ENCODE results near the gene EN1.

EN1 gene

DNA sequence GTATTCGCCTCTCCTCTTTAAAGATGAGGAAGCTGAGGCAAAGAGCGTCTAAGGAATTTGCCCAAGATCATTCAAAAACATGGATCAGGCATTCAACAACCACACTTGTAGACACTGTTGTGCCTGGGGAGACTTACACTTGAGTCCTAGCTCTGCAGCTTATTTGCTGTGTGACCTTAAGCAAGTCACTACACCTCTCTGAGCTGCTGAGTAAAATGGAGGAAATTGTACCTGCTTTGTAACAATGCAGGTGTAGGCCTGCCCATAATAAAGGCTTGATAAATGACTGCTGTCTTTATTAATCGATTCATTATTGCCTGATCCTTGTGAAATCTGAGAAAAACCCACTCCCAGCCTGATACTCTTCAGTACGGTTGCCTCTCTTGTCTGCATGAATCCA is 30.8 kb downstream of the EN1 start:
- no peak for DNase-seq

DNA sequence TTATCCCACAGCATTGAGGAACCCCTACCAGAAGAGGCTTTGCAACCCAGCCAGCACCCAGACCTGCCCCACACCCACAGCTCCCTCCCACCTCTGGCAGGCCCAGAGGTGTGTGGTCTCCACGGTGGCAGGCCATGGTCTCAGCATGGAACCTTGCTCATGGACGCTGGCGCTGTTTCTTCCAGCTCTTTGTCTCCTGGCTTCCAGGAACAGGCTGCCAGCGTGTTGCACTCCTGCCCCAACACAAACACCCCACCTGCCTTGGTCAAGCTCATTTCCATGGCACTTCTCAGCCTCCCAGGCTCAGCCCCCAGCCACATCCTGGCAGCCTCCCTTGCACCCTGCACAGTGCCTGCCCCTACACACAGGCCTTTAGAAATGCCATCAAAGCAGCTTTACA is 31.7 kb downstream of the EN1 start:
- DNase-seq: no peak

DNA sequence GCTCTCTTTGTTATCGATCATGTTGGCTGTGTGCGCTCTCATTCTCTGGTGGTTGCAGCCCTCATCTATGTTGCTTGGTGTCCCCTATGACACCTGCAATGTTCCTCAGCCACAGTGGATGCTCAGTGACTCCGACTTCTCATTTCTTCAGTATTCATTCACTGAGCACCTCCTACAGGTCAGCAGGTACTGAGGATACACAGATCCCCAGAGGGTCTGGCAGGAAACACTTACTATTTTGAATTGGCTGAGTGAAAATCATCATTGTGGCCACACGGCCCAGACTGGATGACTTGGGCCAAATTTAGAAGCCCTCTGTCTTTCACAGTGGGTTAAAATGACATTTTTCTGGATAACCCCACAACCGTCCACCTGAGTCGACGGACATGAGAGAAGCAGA is 32.1 kb downstream of the EN1 start:
- DNase-seq: no peak

DNA sequence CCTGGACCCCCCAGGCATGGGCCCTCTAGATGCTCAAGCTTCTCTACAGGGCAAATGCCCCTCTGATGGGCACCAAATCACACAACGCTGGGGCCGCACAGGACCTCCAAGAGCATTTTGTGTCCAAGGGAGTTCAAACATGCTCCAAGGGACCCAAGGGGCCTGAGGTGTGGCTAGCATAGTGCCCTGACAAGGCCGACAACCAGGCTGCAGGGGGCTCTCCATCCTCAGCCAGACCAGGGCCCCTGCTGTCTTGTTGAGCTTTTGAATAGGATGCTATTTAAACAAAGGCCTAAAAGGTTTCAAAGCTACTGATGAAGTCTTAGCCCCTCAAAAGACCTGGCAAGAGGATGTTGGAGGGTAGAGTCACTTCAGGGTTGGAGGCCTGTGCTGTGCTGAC is 33.1 kb downstream of the EN1 start:
- no peak for DNase-seq

DNA sequence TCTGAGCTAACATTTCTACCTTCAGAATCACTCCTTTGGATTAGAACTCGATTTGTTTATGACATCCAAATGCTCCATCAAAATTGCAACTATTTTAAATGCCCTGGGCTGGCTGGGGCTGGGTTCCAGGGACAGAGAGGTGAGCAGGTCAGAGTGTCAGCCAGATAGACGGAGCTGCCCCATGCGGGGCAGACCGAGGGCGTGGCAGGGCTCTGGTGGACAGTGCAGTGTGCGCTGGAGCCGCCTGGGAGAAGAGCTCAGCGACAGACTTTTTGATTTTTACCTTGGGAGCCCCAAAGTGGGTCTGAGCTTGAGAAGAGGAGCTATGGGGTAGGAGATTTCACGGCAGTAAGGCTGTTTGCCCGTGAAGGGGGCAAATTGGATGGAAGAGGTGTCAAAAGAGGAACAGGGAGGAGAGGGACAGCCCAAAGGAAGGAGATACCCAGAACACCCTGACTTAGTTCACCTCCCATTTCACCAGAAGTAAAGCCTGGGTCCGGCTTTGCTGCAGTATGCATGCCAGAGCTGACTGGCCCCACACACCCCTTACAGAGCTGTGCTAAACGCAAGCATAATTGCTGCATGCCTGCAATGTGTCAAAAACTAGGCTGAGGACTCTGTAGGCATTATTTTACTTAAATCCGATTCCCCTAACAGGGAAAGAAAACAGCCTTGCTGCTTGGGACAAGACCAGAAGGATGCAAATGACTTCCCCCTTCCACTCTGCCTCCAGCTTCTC is 33.7 kb downstream of the EN1 start:
- no peak for DNase-seq

DNA sequence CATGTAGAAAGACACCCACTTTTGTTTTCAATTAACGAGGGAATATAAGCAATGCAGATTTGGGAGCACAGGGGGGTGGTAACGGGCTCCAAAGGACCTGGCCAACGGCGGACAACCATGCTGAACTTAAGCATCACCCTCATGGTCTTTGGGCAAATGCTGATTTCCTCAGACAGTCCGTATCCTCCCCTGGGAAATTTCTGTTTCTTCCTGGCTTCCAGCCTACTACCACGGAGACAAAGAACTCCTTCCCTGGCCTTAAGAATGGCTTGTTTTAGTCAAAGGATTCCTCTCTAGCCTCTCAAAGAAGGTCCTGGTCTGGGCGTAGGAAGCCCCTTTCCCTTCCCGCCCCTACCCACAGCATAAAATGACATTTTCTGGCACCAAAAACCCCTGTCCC is 34.3 kb downstream of the EN1 start:
- DNase-seq: no peak

DNA sequence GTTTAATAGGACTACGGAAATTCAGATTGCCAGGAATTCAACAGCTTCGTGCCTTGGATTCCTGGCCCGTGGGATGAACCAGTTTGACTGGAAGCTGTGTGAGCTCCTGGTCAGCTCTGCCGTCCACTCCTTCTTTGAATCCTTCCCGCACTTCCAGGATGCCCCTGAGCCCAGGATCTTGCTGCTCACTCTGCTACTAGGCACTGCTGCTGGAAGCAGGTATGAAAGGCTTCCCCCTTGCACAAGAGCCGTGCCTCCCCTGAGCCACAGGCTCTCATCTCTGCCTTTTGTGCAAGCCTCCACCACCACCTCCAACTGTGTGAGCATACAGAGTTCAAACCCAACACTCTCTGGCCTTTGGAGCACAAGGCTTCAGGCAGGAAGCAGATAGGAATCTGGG is 34.9 kb downstream of the EN1 start:
- no peak for DNase-seq

DNA sequence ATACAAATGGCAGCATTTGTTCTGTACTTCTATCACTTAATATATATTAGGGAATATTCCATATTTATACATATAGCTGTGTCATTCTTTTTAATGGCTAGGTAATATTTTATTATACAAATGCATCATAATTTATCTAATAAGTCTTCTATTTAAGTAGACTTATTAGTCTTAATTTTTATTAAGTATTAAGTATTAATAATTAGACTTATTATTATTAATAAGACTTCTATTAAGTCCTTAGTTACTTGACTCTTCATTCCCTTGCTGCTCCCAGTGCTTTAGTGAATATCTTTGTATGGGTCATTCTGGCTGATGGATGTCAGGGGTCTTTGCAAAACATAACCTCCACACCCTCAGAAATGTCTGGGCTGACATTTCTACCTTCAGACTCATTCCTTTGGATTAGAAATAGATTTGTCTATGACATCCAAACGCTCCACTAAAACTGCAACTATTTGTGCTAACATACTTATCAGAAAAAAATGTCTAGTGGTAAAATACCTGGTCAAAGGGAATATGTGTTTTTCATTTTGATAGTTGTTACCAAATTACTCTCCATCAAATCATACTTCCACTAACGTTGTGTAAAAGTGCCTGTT is 35.8 kb downstream of the EN1 start:
- no peak for DNase-seq

DNA sequence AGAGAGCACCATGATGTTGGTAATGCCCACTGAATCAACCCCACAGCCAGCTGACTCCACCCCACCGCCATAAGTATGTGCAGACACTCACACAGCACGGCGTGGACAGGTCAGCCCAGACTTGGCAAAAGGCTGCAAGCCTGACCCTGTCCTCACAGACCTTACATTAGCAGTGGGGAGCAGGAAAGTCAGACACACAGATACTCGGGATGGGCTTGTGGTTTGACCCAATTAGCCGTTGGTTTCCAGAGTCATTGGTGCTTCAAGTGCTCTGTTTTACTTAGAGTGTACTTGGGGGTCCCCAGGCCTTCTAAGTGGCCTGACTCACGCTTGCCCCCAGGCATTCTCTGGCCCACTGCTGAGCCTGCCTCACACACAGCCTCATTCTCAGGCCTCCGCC is 36.7 kb downstream of the EN1 start:
- no peak for DNase-seq

DNA sequence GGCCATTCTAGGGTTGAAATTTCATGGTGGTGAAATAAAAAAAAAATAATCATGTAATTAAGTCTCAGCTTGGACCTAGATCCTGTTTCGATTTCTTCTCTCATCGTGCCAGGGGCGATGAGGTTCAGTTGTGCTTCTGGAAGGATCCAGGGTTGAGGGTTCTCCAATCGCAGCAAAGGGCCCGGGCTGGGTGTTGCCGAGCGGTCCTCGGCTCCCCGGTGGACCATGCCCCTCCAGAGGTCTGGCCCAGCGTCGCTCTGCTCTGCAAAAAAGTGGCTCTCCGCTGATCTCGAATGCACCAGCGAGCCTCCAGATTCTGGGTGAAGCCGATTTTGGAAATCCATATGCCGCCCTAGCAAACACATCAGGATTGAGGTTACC is 39.0 kb downstream of the EN1 start:
- DNase-seq: no peak

DNA sequence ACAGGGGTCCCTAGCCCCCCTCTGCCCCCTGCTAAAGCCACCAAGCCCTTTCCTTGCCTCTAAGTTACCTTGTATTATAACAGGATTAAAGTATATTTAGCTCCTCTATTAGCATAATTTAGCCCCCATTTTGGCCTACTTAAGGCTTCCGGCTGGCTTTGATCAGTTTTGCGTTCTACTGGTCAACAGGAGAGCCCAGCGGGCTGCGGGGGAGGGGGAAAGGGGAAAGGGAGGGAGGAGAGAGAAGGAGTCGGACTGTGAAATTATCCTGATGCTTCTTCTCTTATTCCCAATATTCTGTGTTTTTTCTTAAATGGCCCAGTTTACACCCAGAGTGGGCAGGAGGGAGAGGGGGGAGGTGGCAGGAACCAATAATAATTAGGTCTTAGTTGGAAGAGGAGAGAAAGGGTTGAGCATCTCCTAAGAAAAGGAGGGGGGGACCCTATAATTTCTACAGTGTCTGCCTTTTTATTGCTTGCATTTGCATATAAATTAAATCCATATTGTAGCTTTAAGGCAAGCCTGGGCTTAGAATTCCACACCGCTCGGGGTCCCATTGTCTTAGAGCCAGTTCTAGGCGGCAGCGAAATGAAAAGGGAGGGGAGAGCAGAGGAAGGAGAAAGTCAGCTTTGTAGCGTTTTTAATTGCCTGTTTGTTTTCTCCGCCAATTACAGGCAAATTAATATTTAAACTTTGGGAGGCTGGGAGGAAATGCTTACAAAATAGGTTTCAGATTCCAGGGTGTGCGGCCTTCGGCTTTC is 39.6 kb downstream of the EN1 start:
- DNase-seq: no peak

DNA sequence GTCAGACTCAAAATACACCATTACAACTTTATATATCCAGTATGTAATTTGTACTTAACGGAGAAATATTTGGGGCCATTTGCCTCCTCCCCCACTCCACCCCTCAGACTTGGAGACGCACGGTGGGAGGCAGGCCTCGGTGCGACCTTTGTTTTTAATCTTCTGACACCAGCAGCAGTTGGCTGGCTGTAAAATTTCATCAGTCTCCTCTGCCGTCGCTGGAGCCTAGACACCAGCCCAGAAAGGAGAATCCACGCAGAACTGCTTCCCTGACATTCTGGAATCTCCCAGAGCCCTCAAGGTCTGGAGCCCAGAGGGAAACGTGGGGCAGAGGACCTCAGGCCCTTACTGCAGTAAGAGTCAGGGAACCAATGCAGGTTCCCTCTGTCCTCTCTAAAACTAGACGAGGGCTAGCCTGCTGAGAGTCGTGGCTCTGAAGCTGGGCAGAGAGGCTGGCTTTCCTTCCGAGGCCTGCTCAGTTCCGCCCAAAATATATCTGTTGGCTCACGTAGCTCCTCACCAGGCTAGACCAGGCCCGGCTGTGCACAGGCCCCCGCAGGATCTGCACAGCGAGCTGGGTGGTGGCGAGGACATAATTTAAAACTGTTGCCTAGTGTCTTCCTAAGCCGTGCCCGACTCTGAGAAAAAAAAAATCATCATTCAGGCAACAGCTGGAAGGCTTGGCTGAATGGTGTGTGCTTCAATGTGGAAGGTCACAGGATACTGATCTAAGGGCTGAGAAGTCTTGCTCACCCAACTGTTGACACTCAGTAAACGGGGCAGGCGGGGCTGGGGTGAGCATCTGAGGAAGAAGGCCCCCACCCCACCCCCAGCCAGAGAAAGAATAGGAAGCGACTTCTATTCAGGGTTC is 40.4 kb downstream of the EN1 start:
- no peak for DNase-seq

DNA sequence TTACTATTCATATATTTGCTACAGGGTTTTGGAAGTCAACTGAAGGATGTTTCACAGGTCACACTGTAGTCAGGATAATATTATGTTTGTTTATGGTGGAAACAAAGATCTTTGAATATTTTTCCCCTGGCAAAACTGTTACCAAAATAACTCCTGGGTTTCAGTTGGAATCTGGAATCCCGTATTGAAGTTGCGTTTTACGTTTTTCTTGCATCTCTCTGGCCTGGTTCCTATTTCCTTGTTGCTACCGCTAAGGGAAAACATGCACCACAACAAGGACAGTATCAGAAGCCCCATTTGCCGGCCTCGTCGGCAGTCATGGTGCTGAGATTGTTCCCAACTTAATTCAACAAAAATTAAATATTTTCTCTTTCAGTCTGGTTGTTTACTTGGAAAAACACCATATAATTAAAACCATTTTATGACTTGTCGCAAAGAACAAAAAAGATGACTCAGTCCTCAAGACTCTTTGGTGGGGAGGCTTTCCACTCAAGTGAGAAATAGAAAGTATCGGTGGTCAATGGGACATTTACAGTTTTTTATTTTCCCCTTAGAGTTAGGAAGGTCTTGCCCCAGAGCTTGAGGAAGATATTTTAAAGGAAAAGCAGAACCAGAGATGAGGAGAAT is 42.3 kb downstream of the EN1 start:
- DNase-seq: no peak

DNA sequence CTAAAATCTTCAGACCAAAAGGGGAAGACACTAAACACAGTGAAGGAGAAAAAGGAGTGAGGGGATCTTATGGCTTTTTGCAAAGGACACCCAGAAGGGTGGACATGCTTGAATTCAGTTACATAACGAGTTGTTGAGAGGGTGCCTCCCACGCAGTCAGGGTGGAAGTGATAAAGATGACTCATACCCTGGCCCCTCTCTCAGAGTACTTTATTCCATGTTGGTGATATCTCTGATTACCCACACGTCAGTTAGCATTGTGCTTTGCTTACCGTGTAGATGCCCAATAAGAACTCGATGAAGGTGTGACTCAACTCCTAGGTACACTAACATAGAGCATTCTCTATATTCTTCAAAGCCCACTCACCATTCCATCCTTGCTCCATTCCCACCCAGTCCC is 44.4 kb downstream of the EN1 start:
- no peak for DNase-seq

DNA sequence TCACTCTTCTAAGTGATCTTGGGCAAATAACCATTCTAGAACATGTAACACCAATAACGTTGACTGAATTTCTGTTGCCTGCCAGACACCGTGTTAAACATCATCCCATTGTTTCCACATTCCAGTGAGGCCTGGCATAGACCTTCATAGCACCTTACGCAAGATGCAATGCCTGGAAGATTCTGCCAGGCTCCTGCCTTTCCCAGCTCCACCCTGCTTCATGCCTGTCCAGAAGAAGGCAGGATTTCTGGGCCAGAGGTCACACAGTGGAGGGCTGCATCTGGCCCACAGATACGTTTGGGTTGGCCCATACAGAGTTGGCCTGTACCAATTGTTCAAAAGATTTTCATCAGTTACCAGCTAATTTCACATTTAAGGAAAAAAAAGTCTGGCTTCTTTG is 46.3 kb downstream of the EN1 start:
- no peak for DNase-seq

DNA sequence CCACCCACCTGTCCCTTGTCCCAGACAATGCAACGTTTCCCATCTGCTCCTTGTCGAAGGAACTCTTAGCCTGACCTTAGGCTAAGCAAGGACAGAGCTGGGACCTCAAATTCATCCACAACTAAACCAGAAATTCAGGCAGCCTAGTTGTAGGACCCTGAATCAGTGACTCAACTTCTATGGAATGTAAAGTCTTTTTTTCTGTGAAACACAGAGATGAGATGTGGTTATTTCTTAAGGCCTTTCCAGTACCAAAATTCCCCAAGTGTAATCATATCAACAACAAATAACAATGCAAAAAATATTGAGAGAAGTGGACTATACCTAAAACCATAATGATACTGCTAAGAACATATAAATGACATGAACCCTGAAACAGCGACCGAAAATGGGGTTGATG is 46.7 kb downstream of the EN1 start:
- DNase-seq: no peak

DNA sequence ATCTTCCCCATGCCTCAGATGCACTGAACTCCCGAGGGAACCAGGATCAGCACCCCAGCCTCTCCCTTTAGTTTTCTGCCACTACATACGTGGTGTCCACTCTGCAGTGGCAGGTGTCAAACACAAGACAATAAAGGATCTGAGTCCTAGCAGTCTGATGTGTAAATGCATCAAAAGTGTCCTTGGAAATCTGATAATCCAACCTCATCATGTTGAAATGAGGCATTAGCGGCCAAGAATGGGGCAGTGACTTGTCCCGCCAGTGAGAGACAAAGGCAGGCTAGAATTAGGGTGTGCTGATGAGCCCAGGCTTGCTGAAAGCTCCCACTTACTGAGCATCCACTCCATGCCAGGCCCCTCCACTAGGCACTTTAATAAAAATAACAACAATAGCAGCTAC is 52.9 kb downstream of the EN1 start:
- DNase-seq: no peak

Measured in CD4-positive, alpha-beta T cell treated with Interferon alpha-2 for 1 hour (primary cell).